Vagina (tissue), 2 donors: ENCODE data around the gene MAVS.

ENCODE experiments used
- CTCF ChIP-seq, 3 experiments: fragments of 450-650 bp in 2 of 3; fragments of 200-600 bp in 1 of 3; sonication (generic) in 1 of 3; IDR thresholded peaks; one replicate each; pipeline ENCODE4 v1.5.1; 2017 to 2019; ENCODE audit warnings: antibody characterized with exemption in 3 of 3, mild to moderate bottlenecking in 2 of 3, moderate library complexity in 2 of 3
- POLR2A ChIP-seq, 2 donors: fragments of 450-650 bp; IDR thresholded peaks; one replicate each; pipeline ENCODE4 v1.6.1; 2017; ENCODE audit warnings: antibody characterized with exemption in 2 of 2, mild to moderate bottlenecking in 2 of 2, moderate library complexity in 2 of 2

GRCh38 chr20:3842348-3842930 is 4.2 kb upstream of the MAVS start:
- TF ChIP-seq POLR2A (IDR thresholded peaks at IDR 0.05) (no peak), CTCF (IDR thresholded peaks at IDR 0.05) (no peak)
